Osteoblast (primary cell): ENCODE data around the gene ZEB2. TPM values are rescaled to one million over a fixed set of nuclear protein-coding genes. Genes with fewer than 3 reads are reported as not detected.
A peak's percentile ranks its signal among the peaks of the same experiment; 100 is the strongest.

Experiments
- DNase-seq: peaks from one replicate; pipeline ENCODE4 v3.0.0; 2011; ENCODE audit warnings: low spot score, mixed read lengths; ENCODE audit not compliant: insufficient read length; ENCODE audit errors: missing footprints
- H2AFZ ChIP-seq: 2 replicates; pipeline ENCODE4 v1.6.0; 2011; ENCODE audit warnings: mild to moderate bottlenecking, low read length
- H3K27ac ChIP-seq: 2 replicates; pipeline ENCODE4 v1.5.1; 2011; ENCODE audit warnings: mild to moderate bottlenecking, low read depth, low read length, moderate library complexity
- H3K27me3 ChIP-seq: 2 replicates; pipeline ENCODE4 v1.6.0; 2012; ENCODE audit warnings: mild to moderate bottlenecking, control low read depth, inconsistent platforms, low read length, moderate library complexity; ENCODE audit not compliant: insufficient read depth
- H3K36me3 ChIP-seq: 2 replicates; pipeline ENCODE4 v1.5.1; 2011; ENCODE audit warnings: mild to moderate bottlenecking, low read length, control low read depth, moderate library complexity; ENCODE audit not compliant: insufficient read depth
- H3K4me1 ChIP-seq: 2 replicates; pipeline ENCODE4 v1.5.1; 2011; ENCODE audit warnings: mild to moderate bottlenecking, low read length, control low read depth, moderate library complexity; ENCODE audit not compliant: insufficient read depth
- H3K4me2 ChIP-seq: 2 replicates; pipeline ENCODE4 v1.6.0; 2011; ENCODE audit warnings: mild to moderate bottlenecking, low read length; ENCODE audit not compliant: insufficient read depth
- H3K4me3 ChIP-seq: fragments of 200-600 bp; sonication (generic); 3 replicates; pipeline ENCODE4 v1.5.1; 2012; ENCODE audit warnings: mild to moderate bottlenecking, low read length, inconsistent platforms; ENCODE audit not compliant: insufficient read depth
- H3K79me2 ChIP-seq: 2 replicates; pipeline ENCODE4 v1.6.0; 2012; ENCODE audit warnings: mild to moderate bottlenecking, low read length, control low read depth, inconsistent platforms; ENCODE audit not compliant: insufficient read depth
- H3K9me3 ChIP-seq: 2 replicates; pipeline ENCODE4 v1.5.1; 2011; ENCODE audit warnings: low read depth, low read length, control low read depth
- H4K20me1 ChIP-seq: 2 replicates; pipeline ENCODE4 v1.6.0; 2012; ENCODE audit warnings: mild to moderate bottlenecking, low read length, control low read depth; ENCODE audit not compliant: insufficient read depth
- total RNA-seq: library from RNA; depleted of rRNA; stranded (reverse); fragments of >200 nt; gene quantifications from 2 replicates; pipeline ENCODE4 v1.2.3, GENCODE V29; 2012
- TF ChIP-seq, protein P1 (sequence below): IDR thresholded peaks from 2 replicates; pipeline ENCODE4 v1.5.1; 2011; ENCODE audit warnings: mild to moderate bottlenecking, low read depth, low read length, moderate library complexity; ENCODE audit errors: extremely low read depth

Gene ZEB2
- total RNA-seq, 1 donor, result 119 TPM

DNA sequence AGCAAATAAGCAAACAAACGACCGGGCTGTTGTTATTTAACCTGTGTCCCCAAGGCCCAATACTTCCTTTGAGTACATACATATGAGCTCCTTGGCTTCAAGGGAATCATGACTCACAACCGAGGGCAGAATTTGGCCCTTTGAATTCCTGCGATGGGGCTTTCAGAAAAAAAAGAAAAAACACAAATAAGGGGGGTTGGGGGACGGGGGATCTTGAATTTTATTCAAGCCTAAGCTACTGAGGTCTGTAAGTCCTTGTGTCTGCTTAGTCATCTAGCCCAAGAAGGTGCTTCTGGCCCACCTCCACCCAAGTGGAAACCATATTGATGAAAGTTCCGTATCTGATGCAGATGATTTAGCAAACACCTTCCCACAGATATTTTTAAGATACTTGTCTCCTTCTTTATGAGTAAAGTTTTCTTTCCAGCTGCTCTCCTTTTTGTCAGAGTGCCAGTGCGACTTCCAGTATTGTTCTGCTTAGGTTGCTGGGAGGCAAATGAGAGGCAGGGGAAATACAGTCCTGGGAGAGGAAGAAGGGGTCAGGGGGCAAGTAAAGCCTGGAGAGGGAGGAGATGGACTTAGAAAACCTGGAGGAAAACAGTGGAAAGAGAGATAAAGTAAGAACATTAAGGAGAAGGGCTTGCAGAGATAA, 169.6 kb downstream of the ZEB2 start:
- Histone ChIP-seq H4K20me1 (no peaks in the 10 kb centered on the region), H3K27ac (peak overlapping the region; percentile 2), H3K36me3 (no peaks in the 10 kb centered on the region), H3K4me1 (peaks cover 5% of the 10 kb centered on the region), H2AFZ (no peak overlapping the region), H3K27me3 (no peaks in the 10 kb centered on the region), H3K9me3 (no peaks in the 10 kb centered on the region), H3K4me2 (no peak overlapping the region), H3K4me3 (no peak overlapping the region), H3K79me2 (no peaks in the 10 kb centered on the region)
- TF ChIP-seq, protein P1, sequence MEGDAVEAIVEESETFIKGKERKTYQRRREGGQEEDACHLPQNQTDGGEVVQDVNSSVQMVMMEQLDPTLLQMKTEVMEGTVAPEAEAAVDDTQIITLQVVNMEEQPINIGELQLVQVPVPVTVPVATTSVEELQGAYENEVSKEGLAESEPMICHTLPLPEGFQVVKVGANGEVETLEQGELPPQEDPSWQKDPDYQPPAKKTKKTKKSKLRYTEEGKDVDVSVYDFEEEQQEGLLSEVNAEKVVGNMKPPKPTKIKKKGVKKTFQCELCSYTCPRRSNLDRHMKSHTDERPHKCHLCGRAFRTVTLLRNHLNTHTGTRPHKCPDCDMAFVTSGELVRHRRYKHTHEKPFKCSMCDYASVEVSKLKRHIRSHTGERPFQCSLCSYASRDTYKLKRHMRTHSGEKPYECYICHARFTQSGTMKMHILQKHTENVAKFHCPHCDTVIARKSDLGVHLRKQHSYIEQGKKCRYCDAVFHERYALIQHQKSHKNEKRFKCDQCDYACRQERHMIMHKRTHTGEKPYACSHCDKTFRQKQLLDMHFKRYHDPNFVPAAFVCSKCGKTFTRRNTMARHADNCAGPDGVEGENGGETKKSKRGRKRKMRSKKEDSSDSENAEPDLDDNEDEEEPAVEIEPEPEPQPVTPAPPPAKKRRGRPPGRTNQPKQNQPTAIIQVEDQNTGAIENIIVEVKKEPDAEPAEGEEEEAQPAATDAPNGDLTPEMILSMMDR, result no peak
- DNase-seq, result no peak

DNA sequence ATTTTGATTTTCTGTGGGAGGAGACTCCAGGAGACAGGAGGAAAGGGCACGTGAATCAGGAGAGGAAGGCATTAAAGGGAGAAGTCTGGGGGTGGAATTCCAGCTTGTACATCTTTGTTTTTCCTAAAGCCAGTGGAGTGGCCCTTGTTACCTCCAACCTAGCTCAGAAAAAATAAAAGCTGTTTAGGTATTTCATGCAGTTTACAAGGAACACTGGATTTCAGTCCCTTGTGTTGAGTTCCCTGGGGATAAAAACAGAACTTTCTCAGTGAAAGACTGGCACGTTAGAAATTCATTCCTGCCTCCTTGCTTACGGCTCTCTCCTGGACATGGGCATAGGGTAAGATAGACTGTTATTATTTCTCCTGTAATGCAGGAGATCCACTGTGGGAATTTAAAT, 170.2 kb downstream of the ZEB2 start:
- Histone ChIP-seq H3K27me3 (no peaks in the 10 kb centered on the region), H3K27ac (no peak overlapping the region), H4K20me1 (no peaks in the 10 kb centered on the region), H3K4me2 (no peak overlapping the region), H3K4me3 (no peak overlapping the region), H3K4me1 (peaks cover 5% of the 10 kb centered on the region), H3K79me2 (no peaks in the 10 kb centered on the region), H3K9me3 (no peaks in the 10 kb centered on the region), H2AFZ (peak overlapping the region; percentile 49), H3K36me3 (no peaks in the 10 kb centered on the region)
- TF ChIP-seq, protein P1, result no peak
- DNase-seq, result no peak

DNA sequence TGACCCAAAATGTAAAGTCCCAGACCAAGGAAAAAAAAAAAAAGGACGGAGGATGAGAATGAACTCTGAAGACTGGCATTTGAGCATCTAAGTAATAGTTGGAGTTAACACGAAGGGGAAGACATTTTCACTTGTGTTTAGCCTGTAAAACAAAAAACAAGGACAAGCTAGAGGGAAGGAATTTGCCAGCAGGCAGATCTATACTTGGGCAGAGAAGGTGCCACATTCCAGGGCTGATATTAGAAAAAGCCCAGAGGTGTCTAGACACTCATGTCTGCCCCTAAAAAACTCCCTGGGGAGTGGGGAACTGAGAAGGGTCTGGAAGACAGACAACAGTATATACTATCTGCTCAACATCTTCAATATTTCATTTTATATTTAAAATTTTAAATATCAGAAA, 171.1 kb downstream of the ZEB2 start:
- no peak for DNase-seq
- Histone ChIP-seq H3K27me3 (no peaks in the 10 kb centered on the region), H3K4me2 (no peak overlapping the region), H3K9me3 (no peaks in the 10 kb centered on the region), H3K27ac (no peak overlapping the region), H2AFZ (peak overlapping the region; percentile 1), H4K20me1 (no peaks in the 10 kb centered on the region), H3K36me3 (no peaks in the 10 kb centered on the region), H3K4me1 (peaks cover 5% of the 10 kb centered on the region), H3K79me2 (no peaks in the 10 kb centered on the region), H3K4me3 (no peak overlapping the region)
- TF ChIP-seq, protein P1, result no peak

DNA sequence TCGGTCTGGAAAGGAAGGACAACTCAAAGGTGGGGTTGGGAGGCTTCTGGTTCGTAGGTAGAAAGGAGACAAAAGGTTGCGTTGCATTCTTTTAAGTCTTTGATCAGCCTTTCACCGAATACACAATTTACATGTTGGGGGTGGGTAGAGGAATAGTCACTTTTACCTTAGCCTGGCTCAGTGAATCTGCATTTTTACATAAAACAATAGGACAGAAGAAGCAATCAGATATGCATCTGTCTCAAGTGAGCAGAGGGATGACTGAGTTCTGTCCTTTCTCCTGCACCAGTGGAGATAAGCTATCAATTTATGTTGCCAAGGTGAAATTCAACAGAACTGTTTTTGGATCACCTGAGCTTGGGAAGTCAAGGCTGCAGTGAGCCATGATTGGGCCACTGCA, 173.7 kb downstream of the ZEB2 start:
- H3K4me2 ChIP-seq, result no peak overlapping the region
- H3K4me3 ChIP-seq, result no peak overlapping the region
- H2AFZ ChIP-seq, result no peak overlapping the region
- H3K27me3 ChIP-seq, result no peaks in the 10 kb centered on the region
- no peak overlapping the region for H3K27ac ChIP-seq
- H3K9me3 ChIP-seq, result no peaks in the 10 kb centered on the region
- TF ChIP-seq, protein P1, result no peak
- no peaks in the 10 kb centered on the region for H3K79me2 ChIP-seq
- DNase-seq, result no peak
- H3K4me1 ChIP-seq, result peaks cover 5% of the 10 kb centered on the region
- H3K36me3 ChIP-seq, result no peaks in the 10 kb centered on the region
- no peaks in the 10 kb centered on the region for H4K20me1 ChIP-seq
